Keratinocyte (primary cell): ENCODE measurements around the gene COL11A2. TPM values are rescaled to one million over a fixed set of nuclear protein-coding genes. Genes with fewer than 3 reads are reported as not detected.

Experiments used
- DNase-seq: peaks from one replicate; pipeline ENCODE4 v3.0.0-alpha.2; 2011; ENCODE audit warnings: low read depth, missing footprints, low spot score
- FAIRE-seq: peaks from 2 replicates; lab custom pipeline; 2011; peaks lifted over from hg19 to GRCh38; lab: Jason Lieb, UNC
- H2AFZ ChIP-seq: 2 replicates; pipeline ENCODE4 v1.6.0; 2012; ENCODE audit warnings: low read length, control low read depth, inconsistent platforms; ENCODE audit not compliant: control insufficient read depth
- H3K27ac ChIP-seq: 2 replicates; pipeline ENCODE4 v1.5.1; 2011; ENCODE audit warnings: low read length; ENCODE audit not compliant: control insufficient read depth, insufficient read depth
- H3K27me3 ChIP-seq: 3 replicates; pipeline ENCODE4 v1.6.0; 2011; ENCODE audit warnings: low read length; ENCODE audit not compliant: control insufficient read depth, insufficient read depth; ENCODE audit errors: extremely low read depth
- H3K36me3 ChIP-seq, 2 experiments: 2 replicates in 1 of 2; 3 replicates in 1 of 2; pipeline ENCODE4 v1.5.1; 2011; ENCODE audit warnings: low read length in 2 of 2, mild to moderate bottlenecking in 1 of 2; ENCODE audit not compliant: control insufficient read depth in 2 of 2, insufficient read depth in 2 of 2; ENCODE audit errors: extremely low read depth in 1 of 2
- H3K4me1 ChIP-seq: 3 replicates; pipeline ENCODE4 v1.5.1; 2011; ENCODE audit warnings: low read length; ENCODE audit not compliant: control insufficient read depth, insufficient read depth; ENCODE audit errors: extremely low read depth
- H3K4me2 ChIP-seq: 3 replicates; pipeline ENCODE4 v1.6.0; 2011; ENCODE audit warnings: low read depth, low read length; ENCODE audit not compliant: control insufficient read depth, insufficient read depth; ENCODE audit errors: extremely low read depth
- H3K4me3 ChIP-seq, 3 experiments: fragments of 200-600 bp in 1 of 3; sonication (generic) in 1 of 3; 2 replicates in 2 of 3; 3 replicates in 1 of 3; pipeline ENCODE4 v1.5.1; 2011 to 2016; ENCODE audit warnings: low read length in 3 of 3, mild to moderate bottlenecking in 3 of 3, control low read depth in 2 of 3, inconsistent platforms in 1 of 3, low read depth in 1 of 3, mixed read lengths in 1 of 3, mixed run types in 1 of 3, moderate library complexity in 1 of 3; ENCODE audit not compliant: control insufficient read depth in 2 of 3, insufficient read depth in 2 of 3; ENCODE audit errors: extremely low read depth in 1 of 3
- H3K79me2 ChIP-seq: 2 replicates; pipeline ENCODE4 v1.6.0; 2012; ENCODE audit warnings: low read length; ENCODE audit not compliant: control insufficient read depth, insufficient read depth
- H3K9ac ChIP-seq: 3 replicates; pipeline ENCODE4 v1.6.0; 2011; ENCODE audit warnings: low read length; ENCODE audit not compliant: control insufficient read depth, insufficient read depth; ENCODE audit errors: extremely low read depth
- H3K9me1 ChIP-seq: 3 replicates; pipeline ENCODE4 v1.6.0; 2011; ENCODE audit warnings: low read length; ENCODE audit not compliant: control insufficient read depth, insufficient read depth; ENCODE audit errors: extremely low read depth
- H3K9me3 ChIP-seq: 2 replicates; pipeline ENCODE4 v1.5.1; 2012; ENCODE audit warnings: low read depth, low read length; ENCODE audit not compliant: control insufficient read depth
- H4K20me1 ChIP-seq: 3 replicates; pipeline ENCODE4 v1.6.0; 2011; ENCODE audit warnings: low read length; ENCODE audit not compliant: control insufficient read depth, insufficient read depth; ENCODE audit errors: extremely low read depth
- CTCF ChIP-seq, 3 experiments: IDR thresholded peaks in 1 of 3; conservative IDR thresholded peaks in 1 of 3; optimal IDR thresholded peaks in 1 of 3; 2 replicates in 2 of 3; 3 replicates in 1 of 3; pipeline versions ENCODE3 to v1.5.1; 2011; ENCODE audit warnings: low read length in 3 of 3, mild to moderate bottlenecking in 3 of 3, moderate library complexity in 2 of 3, control low read depth in 1 of 3, inconsistent platforms in 1 of 3; ENCODE audit not compliant: insufficient read depth in 2 of 3; ENCODE audit errors: extremely low read depth in 1 of 3
- EZH2 ChIP-seq: IDR thresholded peaks from one replicate; pipeline ENCODE4 v1.6.1; 2012; ENCODE audit warnings: inconsistent platforms, mild to moderate bottlenecking, low read length, moderate library complexity
- dilution Hi-C: fragments of 300-500 bp; cut with MboI; formaldehyde crosslinking; loops from one replicate; pipeline ENCODE4 v1.7.0; 2020; ENCODE audit warnings: low sequenced_read_pairs; ENCODE audit not compliant: extremely low pct_ligation_motif_present
- polyA plus RNA-seq, 5 experiments: library from polyadenylated mRNA; depleted of rRNA in 3 of 5; stranded (reverse) in 3 of 5; stranded (forward) in 1 of 5; unstranded in 1 of 5; fragments of >200 nt; gene quantifications; 1 replicate in 1 of 5; 2 replicates in 3 of 5; 3 replicates in 1 of 5; pipeline versions ENCODE4 v1.2.1 to v1.2.3, GENCODE V29; 2011 to 2012; ENCODE audit warnings: missing spikeins in 2 of 5, low read depth in 1 of 5, low replicate concordance in 1 of 5

The COL11A2 gene
- polyA plus RNA-seq, 1 donor (not counting 4 experiments of a cell fraction or from before 2014, with no cell fraction given): 0.08 TPM

GRCh38 chr6:33160728-33161344, 31.4 kb downstream of the COL11A2 start:
- H3K27me3 ChIP-seq: peaks cover 6% of the 10 kb centered on the region
- H4K20me1 ChIP-seq: no peaks in the 10 kb centered on the region
- H3K4me1 ChIP-seq: peaks cover 11% of the 10 kb centered on the region
- no peak overlapping the region for H2AFZ ChIP-seq
- no peaks in the 10 kb centered on the region for H3K36me3 ChIP-seq
- peak; percentile 33 for DNase-seq
- H3K27ac ChIP-seq: no peak overlapping the region
- H3K9me1 ChIP-seq: no peaks in the 10 kb centered on the region
- H3K9ac ChIP-seq: no peak overlapping the region
- no peak overlapping the region for H3K4me3 ChIP-seq
- H3K79me2 ChIP-seq: no peaks in the 10 kb centered on the region
- FAIRE-seq: no peak
- H3K4me2 ChIP-seq: peak overlapping the region; percentile 72
- TF ChIP-seq CTCF (optimal IDR thresholded peaks at IDR 0.05 in 1 of 3, IDR thresholded peaks at IDR 0.05 in 1 of 3, conservative IDR thresholded peaks at IDR 0.05 in 1 of 3; ENCODE audit: extremely low read depth in 1 of 3, insufficient read depth in 2 of 3, low read length in 3 of 3) (no peak), EZH2 (no peak)
- no peaks in the 10 kb centered on the region for H3K9me3 ChIP-seq
- dilution Hi-C loops: no loop called here

- no peak overlapping the region for H2AFZ ChIP-seq
- dilution Hi-C loops: no loop called here
- H3K4me1 ChIP-seq: peaks cover 11% of the 10 kb centered on the region
- no peaks in the 10 kb centered on the region for H3K36me3 ChIP-seq
- H3K9ac ChIP-seq: no peak overlapping the region
- no peak overlapping the region for H3K4me2 ChIP-seq
- no peak overlapping the region for H3K27ac ChIP-seq
- H3K4me3 ChIP-seq: no peak overlapping the region
- DNase-seq (no peak), FAIRE-seq (no peak)
- H3K79me2 ChIP-seq: no peaks in the 10 kb centered on the region
- no peaks in the 10 kb centered on the region for H4K20me1 ChIP-seq
- no peak for TF ChIP-seq CTCF (optimal IDR thresholded peaks at IDR 0.05 in 1 of 3, IDR thresholded peaks at IDR 0.05 in 1 of 3, conservative IDR thresholded peaks at IDR 0.05 in 1 of 3; ENCODE audit: extremely low read depth in 1 of 3, insufficient read depth in 2 of 3, low read length in 3 of 3)
- TF ChIP-seq EZH2: no peak
- H3K9me3 ChIP-seq: no peaks in the 10 kb centered on the region
- no peaks in the 10 kb centered on the region for H3K9me1 ChIP-seq
- peaks cover 3% of the 10 kb centered on the region for H3K27me3 ChIP-seq
Observed at GRCh38 chr6:33160096-33160495, 32.2 kb downstream of the COL11A2 start.
